Keratinocyte (primary cell): ENCODE measurements around the gene RAD9B. TPM values are rescaled to one million over a fixed set of nuclear protein-coding genes. Genes with fewer than 3 reads are reported as not detected.
"Not testable (repeated sequence)": the region's sequence is repeated elsewhere in the genome, so short reads cannot be mapped to it uniquely, and the experiment has no call there.

Experiments used
- DNase-seq: peaks from one replicate; pipeline ENCODE4 v3.0.0-alpha.2; 2011; ENCODE audit warnings: low read depth, missing footprints, low spot score
- FAIRE-seq: peaks from 2 replicates; lab custom pipeline; 2011; peaks lifted over from hg19 to GRCh38; lab: Jason Lieb, UNC
- H2AFZ ChIP-seq: 2 replicates; pipeline ENCODE4 v1.6.0; 2012; ENCODE audit warnings: low read length, control low read depth, inconsistent platforms; ENCODE audit not compliant: control insufficient read depth
- H3K27ac ChIP-seq: 2 replicates; pipeline ENCODE4 v1.5.1; 2011; ENCODE audit warnings: low read length; ENCODE audit not compliant: control insufficient read depth, insufficient read depth
- H3K27me3 ChIP-seq: 3 replicates; pipeline ENCODE4 v1.6.0; 2011; ENCODE audit warnings: low read length; ENCODE audit not compliant: control insufficient read depth, insufficient read depth; ENCODE audit errors: extremely low read depth
- H3K36me3 ChIP-seq, 2 experiments: 2 replicates in 1 of 2; 3 replicates in 1 of 2; pipeline ENCODE4 v1.5.1; 2011; ENCODE audit warnings: low read length in 2 of 2, mild to moderate bottlenecking in 1 of 2; ENCODE audit not compliant: control insufficient read depth in 2 of 2, insufficient read depth in 2 of 2; ENCODE audit errors: extremely low read depth in 1 of 2
- H3K4me1 ChIP-seq: 3 replicates; pipeline ENCODE4 v1.5.1; 2011; ENCODE audit warnings: low read length; ENCODE audit not compliant: control insufficient read depth, insufficient read depth; ENCODE audit errors: extremely low read depth
- H3K4me2 ChIP-seq: 3 replicates; pipeline ENCODE4 v1.6.0; 2011; ENCODE audit warnings: low read depth, low read length; ENCODE audit not compliant: control insufficient read depth, insufficient read depth; ENCODE audit errors: extremely low read depth
- H3K4me3 ChIP-seq, 3 experiments: fragments of 200-600 bp in 1 of 3; sonication (generic) in 1 of 3; 2 replicates in 2 of 3; 3 replicates in 1 of 3; pipeline ENCODE4 v1.5.1; 2011 to 2016; ENCODE audit warnings: low read length in 3 of 3, mild to moderate bottlenecking in 3 of 3, control low read depth in 2 of 3, inconsistent platforms in 1 of 3, low read depth in 1 of 3, mixed read lengths in 1 of 3, mixed run types in 1 of 3, moderate library complexity in 1 of 3; ENCODE audit not compliant: control insufficient read depth in 2 of 3, insufficient read depth in 2 of 3; ENCODE audit errors: extremely low read depth in 1 of 3
- H3K79me2 ChIP-seq: 2 replicates; pipeline ENCODE4 v1.6.0; 2012; ENCODE audit warnings: low read length; ENCODE audit not compliant: control insufficient read depth, insufficient read depth
- H3K9ac ChIP-seq: 3 replicates; pipeline ENCODE4 v1.6.0; 2011; ENCODE audit warnings: low read length; ENCODE audit not compliant: control insufficient read depth, insufficient read depth; ENCODE audit errors: extremely low read depth
- H3K9me1 ChIP-seq: 3 replicates; pipeline ENCODE4 v1.6.0; 2011; ENCODE audit warnings: low read length; ENCODE audit not compliant: control insufficient read depth, insufficient read depth; ENCODE audit errors: extremely low read depth
- H3K9me3 ChIP-seq: 2 replicates; pipeline ENCODE4 v1.5.1; 2012; ENCODE audit warnings: low read depth, low read length; ENCODE audit not compliant: control insufficient read depth
- H4K20me1 ChIP-seq: 3 replicates; pipeline ENCODE4 v1.6.0; 2011; ENCODE audit warnings: low read length; ENCODE audit not compliant: control insufficient read depth, insufficient read depth; ENCODE audit errors: extremely low read depth
- CTCF ChIP-seq, 3 experiments: IDR thresholded peaks in 1 of 3; conservative IDR thresholded peaks in 1 of 3; optimal IDR thresholded peaks in 1 of 3; 2 replicates in 2 of 3; 3 replicates in 1 of 3; pipeline versions ENCODE3 to v1.5.1; 2011; ENCODE audit warnings: low read length in 3 of 3, mild to moderate bottlenecking in 3 of 3, moderate library complexity in 2 of 3, control low read depth in 1 of 3, inconsistent platforms in 1 of 3; ENCODE audit not compliant: insufficient read depth in 2 of 3; ENCODE audit errors: extremely low read depth in 1 of 3
- EZH2 ChIP-seq: IDR thresholded peaks from one replicate; pipeline ENCODE4 v1.6.1; 2012; ENCODE audit warnings: inconsistent platforms, mild to moderate bottlenecking, low read length, moderate library complexity
- dilution Hi-C: fragments of 300-500 bp; cut with MboI; formaldehyde crosslinking; loops from one replicate; pipeline ENCODE4 v1.7.0; 2020; ENCODE audit warnings: low sequenced_read_pairs; ENCODE audit not compliant: extremely low pct_ligation_motif_present
- polyA plus RNA-seq, 5 experiments: library from polyadenylated mRNA; depleted of rRNA in 3 of 5; stranded (reverse) in 3 of 5; stranded (forward) in 1 of 5; unstranded in 1 of 5; fragments of >200 nt; gene quantifications; 1 replicate in 1 of 5; 2 replicates in 3 of 5; 3 replicates in 1 of 5; pipeline versions ENCODE4 v1.2.1 to v1.2.3, GENCODE V29; 2011 to 2012; ENCODE audit warnings: missing spikeins in 2 of 5, low read depth in 1 of 5, low replicate concordance in 1 of 5

The RAD9B gene
- polyA plus RNA-seq, 1 donor (not counting 4 experiments of a cell fraction or from before 2014, with no cell fraction given) = 0.31 TPM

- TF ChIP-seq CTCF (optimal IDR thresholded peaks at IDR 0.05 in 1 of 3, IDR thresholded peaks at IDR 0.05 in 1 of 3, conservative IDR thresholded peaks at IDR 0.05 in 1 of 3; ENCODE audit: extremely low read depth in 1 of 3, insufficient read depth in 2 of 3, low read length in 3 of 3) (no peak), EZH2 (no peak)
- H3K27me3 ChIP-seq = no peaks in the 10 kb centered on the region
- H3K4me1 ChIP-seq = peaks cover 2% of the 10 kb centered on the region
- H3K9me3 ChIP-seq = no peaks in the 10 kb centered on the region
- no peak overlapping the region for H2AFZ ChIP-seq
- no peak overlapping the region for H3K4me3 ChIP-seq
- H3K4me2 ChIP-seq = no peak overlapping the region
- no peaks in the 10 kb centered on the region for H3K36me3 ChIP-seq
- no peaks in the 10 kb centered on the region for H3K79me2 ChIP-seq
- H3K9ac ChIP-seq = no peak overlapping the region
- dilution Hi-C loops = no loop called here
- no peak overlapping the region for H3K27ac ChIP-seq
- H4K20me1 ChIP-seq = no peaks in the 10 kb centered on the region
- FAIRE-seq = no peak
- no peak for DNase-seq
- H3K9me1 ChIP-seq = no peaks in the 10 kb centered on the region
These were observed 12.2 kb downstream of the RAD9B start for GRCh38 chr12:110514363-110514762.

DNA sequence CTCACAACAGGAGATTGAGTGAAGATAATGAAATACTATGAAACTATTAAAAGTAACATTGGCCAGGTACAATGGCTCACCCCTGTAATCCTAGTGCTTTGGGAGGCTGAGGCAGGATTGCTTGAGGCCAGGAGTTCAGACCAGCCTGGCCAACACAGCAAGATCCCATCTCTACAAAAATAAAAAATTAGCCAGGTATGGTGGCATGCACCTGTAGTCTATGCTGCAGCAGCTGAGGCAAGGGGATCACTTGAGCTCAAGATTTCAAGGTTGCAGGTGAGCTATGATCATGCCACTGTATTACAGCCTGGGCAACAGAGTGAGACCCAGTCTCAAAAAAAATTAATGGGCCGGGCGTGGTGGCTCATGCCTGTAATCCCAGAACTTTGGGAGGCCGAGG, 14.9 kb downstream of the RAD9B start:
- Histone ChIP-seq H3K9me3 (no peaks in the 10 kb centered on the region), H3K4me1 (peaks cover 2% of the 10 kb centered on the region), H3K27me3 (no peaks in the 10 kb centered on the region), H3K79me2 (no peaks in the 10 kb centered on the region), H3K9ac (no peak overlapping the region), H2AFZ (no peak overlapping the region), H4K20me1 (no peaks in the 10 kb centered on the region), H3K9me1 (no peaks in the 10 kb centered on the region), H3K36me3 (no peaks in the 10 kb centered on the region), H3K4me3 (no peak overlapping the region), H3K27ac (no peak overlapping the region), H3K4me2 (no peak overlapping the region)
- DNase-seq = no peak
- no peak for FAIRE-seq
- dilution Hi-C loops = no loop called here
- no peak for TF ChIP-seq CTCF (optimal IDR thresholded peaks at IDR 0.05 in 1 of 3, IDR thresholded peaks at IDR 0.05 in 1 of 3, conservative IDR thresholded peaks at IDR 0.05 in 1 of 3; ENCODE audit: extremely low read depth in 1 of 3, insufficient read depth in 2 of 3, low read length in 3 of 3)
- TF ChIP-seq EZH2 = no peak

- FAIRE-seq, H3K4me2 ChIP-seq, H3K79me2 ChIP-seq, dilution Hi-C loops, H3K36me3 ChIP-seq, H4K20me1 ChIP-seq, H3K4me3 ChIP-seq, H3K9me1 ChIP-seq, H3K9me3 ChIP-seq, H3K9ac ChIP-seq, H3K27ac ChIP-seq, DNase-seq, H3K4me1 ChIP-seq, H3K27me3 ChIP-seq, H2AFZ ChIP-seq: not testable (repeated sequence)
These were observed 15.9 kb downstream of the RAD9B start for GRCh38 chr12:110518014-110518413.
